Suprapubic skin (tissue), 4 donors: ENCODE results near the gene TBC1D1.

ENCODE experiments used
- EP300 ChIP-seq: sonication (generic); formaldehyde crosslinking; IDR thresholded peaks from one replicate; pipeline ENCODE4 v1.6.1; 2017; ENCODE audit warnings: antibody characterized with exemption
- POLR2A ChIP-seq, 2 donors: fragments of 450-650 bp; IDR thresholded peaks; one replicate each; pipeline ENCODE4 v1.6.1; 2017; ENCODE audit warnings: antibody characterized with exemption in 2 of 2, mild to moderate bottlenecking in 2 of 2, moderate library complexity in 2 of 2
- POLR2AphosphoS5 ChIP-seq, 3 donors: sonication (generic); formaldehyde crosslinking; IDR thresholded peaks; one replicate each; pipeline ENCODE4 v1.6.1; 2017; ENCODE audit warnings: antibody characterized with exemption in 3 of 3
- TF ChIP-seq, protein P1 (sequence below), 2 donors: fragments of 200-600 bp in 1 of 2; fragments of 450-650 bp in 1 of 2; sonication (generic) in 1 of 2; IDR thresholded peaks; one replicate each; pipeline ENCODE4 v1.5.1; 2016 to 2019; ENCODE audit warnings: antibody characterized with exemption in 2 of 2, mild to moderate bottlenecking in 1 of 2, moderate library complexity in 1 of 2

GRCh38 chr4:38169524-38169923, 278.6 kb downstream of the TBC1D1 start:
- TF ChIP-seq POLR2A (IDR thresholded peaks at IDR 0.05) (no peak), POLR2AphosphoS5 (IDR thresholded peaks at IDR 0.05) (no peak), EP300 (no peak)
- TF ChIP-seq, protein P1, sequence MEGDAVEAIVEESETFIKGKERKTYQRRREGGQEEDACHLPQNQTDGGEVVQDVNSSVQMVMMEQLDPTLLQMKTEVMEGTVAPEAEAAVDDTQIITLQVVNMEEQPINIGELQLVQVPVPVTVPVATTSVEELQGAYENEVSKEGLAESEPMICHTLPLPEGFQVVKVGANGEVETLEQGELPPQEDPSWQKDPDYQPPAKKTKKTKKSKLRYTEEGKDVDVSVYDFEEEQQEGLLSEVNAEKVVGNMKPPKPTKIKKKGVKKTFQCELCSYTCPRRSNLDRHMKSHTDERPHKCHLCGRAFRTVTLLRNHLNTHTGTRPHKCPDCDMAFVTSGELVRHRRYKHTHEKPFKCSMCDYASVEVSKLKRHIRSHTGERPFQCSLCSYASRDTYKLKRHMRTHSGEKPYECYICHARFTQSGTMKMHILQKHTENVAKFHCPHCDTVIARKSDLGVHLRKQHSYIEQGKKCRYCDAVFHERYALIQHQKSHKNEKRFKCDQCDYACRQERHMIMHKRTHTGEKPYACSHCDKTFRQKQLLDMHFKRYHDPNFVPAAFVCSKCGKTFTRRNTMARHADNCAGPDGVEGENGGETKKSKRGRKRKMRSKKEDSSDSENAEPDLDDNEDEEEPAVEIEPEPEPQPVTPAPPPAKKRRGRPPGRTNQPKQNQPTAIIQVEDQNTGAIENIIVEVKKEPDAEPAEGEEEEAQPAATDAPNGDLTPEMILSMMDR (IDR thresholded peaks at IDR 0.05), result no peak
